Mesenteric fat pad (tissue), 1 donor: ENCODE data around the gene SHC1. TPM values are rescaled to one million over a fixed set of nuclear protein-coding genes. Genes with fewer than 3 reads are reported as not detected.
A peak's percentile ranks its signal among the peaks of the same experiment; 100 is the strongest.

Experiments used
- DNase-seq: peaks from one replicate; pipeline ENCODE4 v3.0.0-alpha.2; 2020; ENCODE audit warnings: low spot score
- long read RNA-seq: library from polyadenylated mRNA; unstranded; transcript quantifications from one replicate; pipeline ENCODE4 v2.0.0, GENCODE V29; 2020
- total RNA-seq: library from RNA; stranded (reverse); fragmentation: NEBNext Ultra II Directional; extraction: Animal tissue kit (Norgen Biotek cat#: 25700); gene quantifications from one replicate; pipeline ENCODE4 v1.2.1, GENCODE V29; 2021
- donor health status: DM: yes; HTN: yes; CAD: no.

The SHC1 gene, protein sequence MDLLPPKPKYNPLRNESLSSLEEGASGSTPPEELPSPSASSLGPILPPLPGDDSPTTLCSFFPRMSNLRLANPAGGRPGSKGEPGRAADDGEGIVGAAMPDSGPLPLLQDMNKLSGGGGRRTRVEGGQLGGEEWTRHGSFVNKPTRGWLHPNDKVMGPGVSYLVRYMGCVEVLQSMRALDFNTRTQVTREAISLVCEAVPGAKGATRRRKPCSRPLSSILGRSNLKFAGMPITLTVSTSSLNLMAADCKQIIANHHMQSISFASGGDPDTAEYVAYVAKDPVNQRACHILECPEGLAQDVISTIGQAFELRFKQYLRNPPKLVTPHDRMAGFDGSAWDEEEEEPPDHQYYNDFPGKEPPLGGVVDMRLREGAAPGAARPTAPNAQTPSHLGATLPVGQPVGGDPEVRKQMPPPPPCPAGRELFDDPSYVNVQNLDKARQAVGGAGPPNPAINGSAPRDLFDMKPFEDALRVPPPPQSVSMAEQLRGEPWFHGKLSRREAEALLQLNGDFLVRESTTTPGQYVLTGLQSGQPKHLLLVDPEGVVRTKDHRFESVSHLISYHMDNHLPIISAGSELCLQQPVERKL
- 199 TPM for total RNA-seq
- long read RNA-seq, transcript SHC1-205 (13 exons, 3,062 nt) = minor isoform, 40 of 518 reads
- long read RNA-seq, transcript SHC1-204 (13 exons, 3,059 nt) = minor isoform, 21 of 518 reads
- long read RNA-seq, transcript SHC1-202 (12 exons, 3,472 nt) = minor isoform, 43 of 518 reads
- long read RNA-seq, transcript SHC1-210 (12 exons, 3,481 nt) = major isoform, 105 of 518 reads
- long read RNA-seq, partial matches to known transcripts = 148 of 518 reads
- long read RNA-seq, other reads (novel, unspliced or antisense) = 161 of 518 reads

DNA sequence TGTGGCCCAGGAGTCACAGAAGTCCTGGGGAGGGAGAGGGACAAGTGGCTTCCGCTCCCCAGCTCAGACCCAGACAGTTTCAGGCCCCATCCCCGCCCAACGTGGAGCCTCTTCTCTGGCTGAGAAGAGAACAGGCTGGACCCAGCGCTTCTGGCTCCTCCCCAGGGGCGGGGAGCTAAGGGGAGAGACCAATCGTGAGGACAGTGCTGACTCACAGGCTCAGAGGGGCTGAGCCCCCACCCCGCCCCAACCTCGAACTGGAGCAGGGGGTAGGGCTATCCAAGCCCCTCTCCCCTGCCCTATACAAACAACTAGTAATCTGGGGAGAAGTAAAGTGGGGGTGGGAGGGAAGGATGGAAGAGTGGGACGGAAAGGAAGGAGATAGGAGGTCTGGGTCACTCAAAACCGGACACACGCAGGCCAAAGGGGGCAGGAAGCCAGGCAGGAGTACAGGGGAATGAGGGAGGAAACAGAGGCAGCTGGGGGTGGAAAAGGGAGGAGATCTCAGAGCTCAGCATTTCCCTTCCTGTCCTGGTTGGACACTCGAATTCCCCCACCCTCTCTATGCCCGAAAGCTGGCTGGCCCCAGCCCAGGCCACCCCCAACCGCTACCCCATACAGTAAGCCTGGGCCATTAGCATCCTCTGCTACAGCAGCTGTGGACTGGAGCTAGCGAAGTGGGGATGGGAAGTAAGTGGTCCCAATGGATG, at the start of gene SHC1:
Gene SHC1 (minus strand): TSS at position 117 of the 710 bp plus-strand sequence. CDS start 221 bp downstream, outside the sequence.
- peak; percentile 96 for DNase-seq

DNA sequence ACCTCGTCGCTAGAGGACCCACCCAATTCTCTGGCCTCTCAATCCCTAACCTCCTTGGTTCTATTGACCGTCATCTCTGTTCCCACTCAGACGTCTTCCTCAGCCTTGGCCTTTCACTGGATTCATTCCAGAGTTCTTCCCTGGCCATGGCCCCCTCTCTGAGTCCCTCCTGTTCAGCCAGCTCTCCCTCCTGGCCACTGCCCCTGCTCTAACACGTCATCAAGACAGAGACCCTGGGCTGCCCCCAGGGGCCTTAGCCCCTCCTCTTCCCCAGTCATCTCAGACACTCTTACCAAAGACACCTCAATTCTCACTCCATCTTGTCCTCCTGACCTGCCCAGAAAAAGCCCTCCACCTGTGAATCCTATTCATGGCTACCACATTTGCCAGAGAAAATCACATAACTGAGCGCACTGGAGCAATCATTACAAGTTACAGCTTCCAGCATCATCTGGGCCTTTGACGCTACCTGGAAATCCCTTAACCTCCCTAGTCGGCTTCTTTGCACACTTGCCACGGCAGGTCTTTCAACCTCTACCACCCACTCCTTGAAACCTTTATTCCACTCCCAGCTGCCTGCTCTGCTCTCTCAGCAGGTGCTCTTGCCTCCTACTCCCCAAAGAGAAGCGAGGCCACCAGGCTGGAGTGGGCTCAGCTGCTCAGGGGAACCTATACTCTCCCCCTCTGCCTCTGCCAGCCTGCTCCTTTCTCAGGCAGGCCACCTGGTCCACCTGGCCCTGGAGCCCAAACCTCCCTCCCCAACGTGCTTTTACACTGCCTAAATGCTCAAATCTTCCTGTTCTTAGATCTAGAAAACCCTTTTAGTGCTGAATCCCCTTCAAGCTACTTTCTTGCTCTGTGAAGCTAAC, 49.1 kb upstream of the SHC1 start:
- DNase-seq = no peak

DNA sequence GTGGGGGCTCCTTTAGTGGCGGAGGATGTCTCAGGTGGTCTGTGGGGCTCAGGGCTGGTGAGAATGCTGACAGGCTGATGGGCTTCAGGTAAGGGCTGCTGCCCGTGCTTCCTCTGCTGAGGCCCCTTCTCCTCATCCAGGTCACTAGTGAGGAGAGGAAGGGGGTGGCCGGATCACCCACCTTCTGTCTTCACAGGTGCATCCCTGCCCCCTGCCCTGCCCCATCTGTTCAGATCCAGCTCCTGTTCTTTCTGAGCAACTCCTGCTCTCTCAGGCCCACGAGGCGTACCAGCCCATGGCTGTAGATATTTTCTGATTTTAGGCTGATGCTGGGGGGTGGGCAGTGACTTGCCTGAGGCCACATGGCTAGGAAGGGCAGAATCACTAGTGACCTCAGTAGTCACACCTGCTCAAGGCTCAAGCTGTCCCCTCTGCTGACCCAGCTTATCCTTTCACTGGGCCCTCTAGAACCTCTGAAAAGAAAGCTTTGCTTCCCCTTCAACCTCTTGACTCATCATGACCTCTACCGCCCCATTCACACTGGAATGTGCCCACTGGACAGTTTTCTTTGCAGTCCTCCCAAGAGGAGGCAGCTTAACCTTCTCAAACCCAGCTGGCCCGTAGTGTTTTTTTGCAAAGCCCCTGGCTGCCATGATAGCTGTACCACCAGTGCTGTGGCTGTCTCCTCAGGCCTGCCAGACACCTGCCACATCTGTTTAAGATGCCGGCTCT, 48.2 kb upstream of the SHC1 start:
- no peak for DNase-seq

DNA sequence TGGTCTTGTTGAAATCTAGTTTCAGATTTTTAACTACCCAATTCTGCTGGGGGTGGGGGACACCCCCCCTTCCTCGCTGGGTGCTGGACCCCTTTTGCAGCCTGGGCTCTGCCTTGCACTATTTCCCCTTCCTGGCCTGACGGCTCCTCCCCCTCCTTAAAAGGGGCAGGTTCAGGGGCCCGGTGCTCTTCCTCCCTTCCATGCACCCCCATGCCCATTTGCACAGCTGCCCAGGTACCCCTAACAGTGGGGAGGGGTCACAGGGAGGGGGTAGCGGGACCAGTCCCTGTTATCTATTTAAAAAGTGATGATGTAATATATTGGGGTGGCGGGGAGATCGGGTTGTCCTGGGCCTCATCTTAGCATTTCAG, 47.4 kb upstream of the SHC1 start:
- no peak for DNase-seq

DNA sequence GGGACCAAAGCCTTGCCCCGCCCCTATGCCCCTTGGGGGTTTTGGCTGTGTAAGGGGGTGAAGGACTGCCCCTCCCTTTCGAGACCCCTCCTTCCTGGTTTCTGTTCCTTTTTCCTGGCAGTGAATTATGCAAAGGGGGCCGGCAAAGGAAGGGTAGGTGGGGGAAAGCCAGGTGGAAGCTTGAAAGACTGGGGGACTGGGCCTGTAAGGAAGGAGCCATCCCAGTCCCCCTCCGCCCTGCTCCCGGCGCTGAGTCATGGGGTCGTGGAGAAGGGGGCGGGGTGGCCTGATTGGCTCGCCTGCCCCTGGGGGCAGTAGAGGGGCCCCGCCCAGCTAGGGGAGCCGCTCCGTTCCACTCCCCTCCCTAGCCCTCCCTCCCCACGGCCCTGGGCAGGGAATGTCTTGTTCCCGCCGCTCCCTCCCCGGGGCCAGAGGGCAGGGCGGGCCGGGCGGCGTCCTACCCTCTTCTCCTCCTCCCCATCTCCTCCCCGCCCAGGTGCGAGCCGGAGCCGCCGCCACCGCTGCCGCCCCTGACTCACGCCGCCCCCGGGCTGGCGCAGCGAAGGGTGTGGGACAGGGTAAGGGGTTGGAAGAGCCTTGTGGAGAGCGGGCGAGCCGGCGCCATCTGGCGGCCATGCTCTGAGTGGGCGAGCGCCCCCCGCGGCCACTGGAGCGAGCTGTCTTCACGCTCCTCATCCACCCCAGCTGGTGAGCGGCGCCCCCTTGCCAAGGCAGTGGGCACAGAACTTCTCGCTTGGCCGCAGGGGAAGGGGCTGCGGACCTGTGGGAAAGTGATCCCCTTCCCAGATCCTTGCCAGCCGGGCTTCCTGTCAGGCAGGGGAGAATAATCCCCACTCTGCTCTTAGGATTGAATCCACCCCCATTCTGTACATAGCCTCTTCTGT, 46.7 kb upstream of the SHC1 start:
- peak; percentile 97 for DNase-seq

DNA sequence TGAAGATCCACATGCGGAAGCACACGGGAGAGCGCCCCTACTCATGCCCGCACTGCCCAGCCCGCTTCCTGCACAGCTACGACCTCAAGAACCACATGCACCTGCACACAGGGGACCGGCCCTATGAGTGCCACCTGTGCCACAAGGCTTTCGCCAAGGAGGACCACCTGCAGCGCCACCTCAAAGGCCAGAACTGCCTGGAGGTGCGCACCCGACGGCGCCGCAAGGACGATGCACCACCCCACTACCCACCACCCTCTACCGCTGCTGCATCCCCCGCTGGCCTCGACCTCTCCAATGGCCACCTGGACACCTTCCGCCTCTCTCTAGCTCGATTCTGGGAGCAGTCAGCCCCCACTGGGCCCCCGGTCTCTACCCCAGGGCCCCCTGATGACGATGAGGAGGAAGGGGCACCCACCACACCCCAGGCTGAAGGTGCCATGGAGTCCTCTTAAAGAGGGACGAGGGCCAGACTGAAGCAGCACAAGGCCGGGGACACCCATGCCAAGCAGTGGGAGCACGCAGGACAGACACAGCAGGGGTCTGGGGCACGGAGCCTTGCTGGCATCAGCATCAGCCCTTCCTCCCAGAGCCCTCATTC, 45.8 kb upstream of the SHC1 start:
- DNase-seq = no peak

DNA sequence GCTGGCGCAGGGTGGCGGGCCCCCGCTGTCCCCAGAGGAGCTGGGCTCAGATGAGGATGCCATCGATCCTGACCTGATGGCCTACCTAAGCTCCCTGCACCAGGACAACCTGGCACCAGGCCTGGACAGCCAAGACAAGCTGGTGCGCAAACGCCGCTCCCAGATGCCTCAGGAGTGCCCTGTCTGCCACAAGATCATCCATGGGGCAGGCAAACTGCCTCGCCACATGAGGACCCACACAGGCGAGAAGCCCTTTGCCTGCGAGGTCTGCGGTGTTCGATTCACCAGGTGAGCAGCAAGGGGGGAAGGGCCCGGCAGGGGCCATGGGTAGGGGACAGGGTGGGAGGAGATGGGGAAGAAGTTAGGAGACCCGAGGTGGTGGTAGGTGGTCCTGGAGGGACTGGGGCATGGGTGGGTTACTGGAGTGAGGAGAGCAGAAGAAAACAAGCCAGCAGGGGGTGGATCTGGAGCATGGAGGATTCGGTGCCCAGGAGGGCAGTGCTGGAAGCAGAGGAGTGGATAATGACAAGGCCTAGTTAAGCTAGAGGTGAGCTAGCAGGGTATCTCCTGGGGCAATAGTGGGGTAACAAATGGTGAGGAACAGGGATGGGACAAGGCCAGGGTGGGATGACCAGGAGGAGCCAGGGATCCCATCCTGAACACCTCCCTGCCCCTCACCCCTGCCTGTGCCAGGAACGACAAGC, 45.1 kb upstream of the SHC1 start:
- DNase-seq = no peak

DNA sequence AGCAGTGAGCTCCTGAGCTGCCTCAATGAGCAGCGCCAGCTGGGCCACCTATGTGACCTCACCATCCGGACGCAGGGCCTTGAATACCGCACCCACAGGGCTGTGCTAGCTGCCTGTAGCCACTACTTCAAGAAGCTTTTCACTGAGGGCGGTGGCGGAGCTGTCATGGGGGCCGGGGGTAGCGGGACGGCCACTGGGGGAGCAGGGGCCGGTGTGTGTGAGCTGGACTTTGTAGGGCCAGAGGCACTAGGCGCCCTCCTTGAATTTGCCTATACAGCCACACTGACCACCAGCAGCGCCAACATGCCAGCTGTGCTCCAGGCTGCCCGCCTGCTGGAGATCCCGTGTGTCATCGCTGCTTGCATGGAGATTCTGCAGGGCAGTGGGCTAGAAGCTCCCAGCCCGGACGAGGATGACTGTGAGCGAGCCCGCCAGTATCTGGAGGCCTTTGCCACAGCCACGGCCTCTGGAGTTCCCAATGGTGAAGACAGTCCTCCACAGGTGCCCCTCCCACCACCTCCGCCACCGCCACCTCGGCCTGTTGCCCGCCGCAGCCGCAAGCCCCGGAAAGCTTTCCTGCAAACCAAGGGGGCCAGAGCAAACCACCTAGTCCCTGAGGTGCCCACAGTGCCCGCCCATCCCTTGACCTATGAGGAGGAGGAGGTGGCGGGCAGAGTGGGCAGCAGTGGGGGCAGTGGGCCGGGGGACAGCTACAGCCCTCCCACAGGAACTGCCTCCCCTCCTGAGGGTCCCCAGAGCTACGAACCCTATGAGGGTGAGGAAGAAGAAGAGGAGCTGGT, 44.4 kb upstream of the SHC1 start:
- no peak for DNase-seq

DNA sequence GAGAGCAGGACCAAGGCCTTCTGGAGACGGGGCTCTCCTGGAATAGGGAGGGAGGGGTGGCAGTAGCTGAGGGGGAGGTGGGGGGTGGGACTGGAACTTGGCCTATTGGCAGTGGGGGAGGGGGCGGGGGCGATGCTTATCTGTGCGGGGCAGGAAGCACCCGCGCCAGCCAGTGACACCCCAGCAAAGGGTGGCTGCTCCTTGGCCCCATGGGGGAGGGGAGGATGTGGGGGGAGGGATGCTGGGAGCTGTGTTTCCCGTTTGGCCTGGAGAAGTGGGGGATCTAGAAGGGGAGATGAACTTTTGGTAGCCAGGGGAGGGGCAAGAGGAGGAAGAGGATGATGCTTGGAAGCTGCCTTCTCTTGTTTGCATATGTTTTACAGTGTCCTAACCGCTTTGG, 43.1 kb upstream of the SHC1 start:
- no peak for DNase-seq

DNA sequence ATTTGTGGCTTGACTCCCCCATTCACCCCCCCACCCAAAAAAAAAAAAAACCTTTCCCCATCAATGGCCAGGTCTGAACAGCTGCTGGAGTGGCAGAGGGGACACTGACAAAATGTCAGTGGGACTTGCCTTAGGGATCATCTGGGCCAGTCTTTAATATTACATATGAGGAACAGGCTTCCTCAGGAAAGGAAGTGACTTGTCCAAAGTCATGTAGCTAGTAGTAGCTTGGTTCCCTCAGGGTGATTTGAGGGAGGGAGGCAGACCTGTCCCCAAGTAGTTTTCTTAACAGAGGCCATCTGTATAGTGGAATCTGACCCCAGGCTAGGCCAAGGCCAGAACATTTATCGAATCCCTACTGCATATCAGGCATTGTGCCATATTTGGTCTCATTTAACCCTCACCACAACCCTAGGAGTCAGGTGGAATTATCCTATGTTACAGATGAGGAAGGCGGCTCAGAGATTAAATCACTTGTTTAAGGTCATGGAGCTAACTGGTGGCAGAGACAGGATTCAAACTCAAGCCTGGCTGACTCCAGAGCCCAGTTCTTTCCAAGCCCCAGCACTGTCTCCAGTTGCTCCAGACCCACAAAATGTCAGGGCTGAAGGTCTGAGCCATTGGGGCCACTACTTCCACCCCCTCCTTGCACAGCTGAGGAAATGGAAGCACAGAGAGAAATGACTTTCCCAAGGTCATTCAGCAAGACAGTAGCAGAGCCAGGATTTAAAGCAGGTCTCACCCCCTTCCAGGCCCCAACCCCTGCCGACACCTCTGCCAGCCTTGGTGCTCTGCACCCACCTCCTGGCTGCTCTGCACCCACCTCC, 42.4 kb upstream of the SHC1 start:
- DNase-seq = no peak

DNA sequence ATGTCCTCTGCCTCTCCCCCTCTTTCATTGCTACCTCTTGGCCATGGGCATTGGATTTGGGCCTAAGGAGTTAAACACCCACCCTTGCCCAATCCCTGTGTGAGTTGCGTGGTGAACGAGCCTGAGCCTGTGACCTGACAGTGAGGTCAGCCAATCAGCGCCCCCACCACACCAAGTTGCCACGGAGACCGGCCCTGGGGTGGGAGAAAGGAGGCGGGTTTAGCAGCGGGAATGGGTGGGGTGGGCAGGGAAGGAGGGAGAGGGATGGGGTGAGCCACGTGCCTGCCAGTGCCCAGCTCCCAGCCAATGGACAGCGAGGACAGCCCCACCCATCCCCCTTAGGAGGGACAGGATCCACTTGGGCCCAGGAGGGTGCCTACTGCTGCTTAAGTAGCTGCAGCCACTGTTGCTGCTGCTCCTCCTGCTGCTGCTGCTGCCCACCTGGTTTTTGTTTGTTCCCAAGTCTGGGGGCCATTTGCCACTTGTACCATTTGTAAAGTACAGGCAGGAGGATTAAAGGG, 41.5 kb upstream of the SHC1 start:
- no peak for DNase-seq

DNA sequence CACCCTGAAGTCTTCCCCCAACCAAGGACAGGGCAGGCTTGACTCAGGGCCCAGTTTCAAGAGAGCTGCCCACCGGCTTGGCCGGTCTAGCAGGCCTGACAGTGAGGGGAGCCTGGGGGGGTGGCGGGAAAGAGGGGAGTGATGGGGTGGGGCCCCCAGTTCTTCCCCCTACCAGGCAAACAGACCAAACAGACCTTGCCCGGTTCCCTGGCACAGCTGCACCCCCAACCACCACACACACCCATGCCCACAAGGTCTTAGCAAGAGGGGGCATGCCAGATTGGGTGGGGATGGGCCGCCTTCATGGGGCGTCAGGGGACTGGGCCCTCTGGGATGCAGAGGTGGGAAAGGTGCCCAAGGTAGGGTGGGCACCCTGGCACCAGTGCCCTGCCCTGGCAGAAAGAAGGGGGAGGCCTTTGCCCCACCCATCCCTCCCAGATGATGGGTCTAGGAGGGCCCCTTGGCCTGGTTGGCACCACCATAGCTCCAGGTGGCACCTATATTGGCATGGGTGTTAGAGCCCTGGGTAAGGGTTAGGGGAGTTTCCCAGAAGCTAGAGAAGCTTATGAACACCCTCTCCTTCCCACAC, 41.0 kb upstream of the SHC1 start:
- no peak for DNase-seq

DNA sequence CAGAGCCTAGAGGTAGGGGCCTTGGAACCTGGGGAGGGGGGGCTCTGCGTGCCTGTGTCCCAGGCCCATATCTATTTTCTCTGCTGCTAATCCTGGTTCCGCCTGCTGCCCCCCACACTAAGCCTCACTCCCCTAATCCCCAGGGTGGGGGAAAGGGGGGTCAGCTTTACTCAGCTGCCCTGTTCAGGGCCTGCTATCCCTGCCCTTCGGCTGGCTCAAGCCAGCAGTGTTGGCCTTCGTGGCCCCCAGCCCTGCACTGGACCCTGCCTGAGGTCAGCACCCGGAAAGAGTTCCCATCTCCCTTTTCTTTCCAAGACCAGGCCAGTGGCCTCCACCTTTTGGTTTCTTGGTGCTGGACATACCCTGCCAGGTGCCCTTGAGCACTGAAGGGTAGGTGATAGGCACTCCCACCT, 40.5 kb upstream of the SHC1 start:
- DNase-seq = no peak

DNA sequence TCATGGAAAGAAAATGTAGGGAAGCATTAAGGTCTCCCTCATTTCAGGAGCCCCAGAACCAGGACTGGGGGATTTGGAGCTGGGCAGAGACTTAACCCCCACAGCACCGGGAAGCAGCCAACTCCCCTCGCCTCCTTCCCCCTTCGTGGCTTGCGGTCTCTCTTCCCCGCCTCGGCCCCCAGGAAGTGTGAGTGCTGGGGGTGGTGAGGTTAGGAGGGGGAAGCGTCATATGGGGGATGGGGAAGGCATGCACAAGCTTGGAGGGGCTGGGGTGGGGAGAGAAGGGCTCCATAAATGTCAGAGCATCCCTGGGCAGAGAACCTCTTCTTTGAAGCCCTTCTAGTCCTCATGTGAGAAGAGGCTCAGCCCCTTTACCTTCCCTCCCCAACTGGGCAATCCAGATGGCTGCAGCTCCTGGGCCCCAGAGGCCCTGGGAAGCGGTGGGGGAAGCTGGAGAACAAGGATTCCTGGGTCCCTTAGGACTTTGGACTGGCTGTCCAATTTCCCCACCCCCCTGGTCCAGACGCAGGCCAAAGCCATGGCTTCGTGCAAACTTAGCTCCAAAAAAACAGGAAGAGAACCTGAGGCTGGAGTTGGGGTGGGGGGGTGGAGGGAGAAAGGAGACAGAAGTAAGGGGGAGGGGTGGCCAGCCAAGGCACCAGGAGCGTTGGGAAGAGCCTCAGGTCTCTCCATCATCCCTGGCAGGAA, 39.8 kb upstream of the SHC1 start:
- no peak for DNase-seq

DNA sequence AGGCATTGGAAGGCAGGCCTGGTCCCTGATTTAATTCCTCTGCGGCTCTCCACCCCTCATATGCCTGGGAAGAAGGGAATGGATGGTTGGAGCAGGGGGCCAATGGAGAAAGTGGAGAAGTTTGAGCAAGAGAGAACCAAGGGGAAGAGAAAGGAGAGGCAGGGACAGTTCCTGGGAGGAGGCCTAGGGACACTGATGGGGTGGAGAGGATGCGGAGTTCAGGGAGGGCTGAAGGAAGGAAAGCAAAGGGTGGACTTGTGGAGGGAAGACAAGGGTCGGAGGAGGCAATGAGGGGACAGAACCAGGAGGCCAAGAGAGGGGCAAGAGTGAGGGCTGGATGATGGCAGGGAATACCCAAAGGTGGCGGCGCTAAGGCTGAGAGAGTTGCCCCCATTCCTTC, 39.2 kb upstream of the SHC1 start:
- DNase-seq = no peak
